ENCODE measurements around the gene CCDC57. TPM values are rescaled to one million over a fixed set of nuclear protein-coding genes. Genes with fewer than 3 reads are reported as not detected.

Gene CCDC57
- total RNA-seq, 1 experiment from 2014 or later = 17.8 TPM

- DNase-seq (ENCODE audit: low read depth, low spot score) = no peak
- in situ Hi-C loops (cut with HindIII; ENCODE audit: low pct_unique_long_range_greater_than_20kb, low sequenced_read_pairs) = no loop called here
Measured at GRCh38 chr17:82229698-82230608, 17.3 kb upstream of the CCDC57 start.

- no peak for DNase-seq (ENCODE audit: low read depth, low spot score)
- in situ Hi-C loops (cut with HindIII; ENCODE audit: low pct_unique_long_range_greater_than_20kb, low sequenced_read_pairs) = no loop called here
Measured at GRCh38 chr17:82228842-82229697, 16.4 kb upstream of the CCDC57 start, which contains the start of gene SLC16A3. Gene SLC16A3 (plus strand): TSS chr17:82229042. CDS start chr17:82236009, 6,967 bp downstream.

GRCh38 chr17:82228278-82228841, 15.7 kb upstream of the CCDC57 start:
- DNase-seq (ENCODE audit: low read depth, low spot score) = no peak
- in situ Hi-C loops (cut with HindIII; ENCODE audit: low pct_unique_long_range_greater_than_20kb, low sequenced_read_pairs) = no loop called here

GRCh38 chr17:82227629-82228277, 15.1 kb upstream of the CCDC57 start:
- no peak for DNase-seq (ENCODE audit: low read depth, low spot score)
- in situ Hi-C loops (cut with HindIII; ENCODE audit: low pct_unique_long_range_greater_than_20kb, low sequenced_read_pairs) = no loop called here

- in situ Hi-C loops (cut with HindIII; ENCODE audit: low pct_unique_long_range_greater_than_20kb, low sequenced_read_pairs) = no loop called here
Measured at GRCh38 chr17:82226809-82227628, 14.4 kb upstream of the CCDC57 start.

GRCh38 chr17:82226146-82226808, 13.6 kb upstream of the CCDC57 start:
- in situ Hi-C loops (cut with HindIII; ENCODE audit: low pct_unique_long_range_greater_than_20kb, low sequenced_read_pairs) = no loop called here
- no peak for DNase-seq (ENCODE audit: low read depth, low spot score)

More at GRCh38 chr17:82226809-82227628, 14.4 kb upstream of the CCDC57 start:
- DNase-seq (ENCODE audit: low read depth, low spot score) = no peak

- in situ Hi-C loops (cut with HindIII; ENCODE audit: low pct_unique_long_range_greater_than_20kb, low sequenced_read_pairs) = no loop called here
- DNase-seq (ENCODE audit: low read depth, low spot score) = no peak
Measured at GRCh38 chr17:82225368-82226029, 12.9 kb upstream of the CCDC57 start.

GRCh38 chr17:82224666-82225065, 12.0 kb upstream of the CCDC57 start:
- in situ Hi-C loops (cut with HindIII; ENCODE audit: low pct_unique_long_range_greater_than_20kb, low sequenced_read_pairs) = no loop called here
- DNase-seq (ENCODE audit: low read depth, low spot score) = no peak

GRCh38 chr17:82223517-82223916, 10.9 kb upstream of the CCDC57 start:
- no peak for DNase-seq (ENCODE audit: low read depth, low spot score)
- in situ Hi-C loops (cut with HindIII; ENCODE audit: low pct_unique_long_range_greater_than_20kb, low sequenced_read_pairs) = no loop called here

GRCh38 chr17:82222816-82223215, 10.2 kb upstream of the CCDC57 start:
- DNase-seq (ENCODE audit: low read depth, low spot score) = no peak
- in situ Hi-C loops (cut with HindIII; ENCODE audit: low pct_unique_long_range_greater_than_20kb, low sequenced_read_pairs) = no loop called here

- DNase-seq (ENCODE audit: low read depth, low spot score) = no peak
- in situ Hi-C loops (cut with HindIII; ENCODE audit: low pct_unique_long_range_greater_than_20kb, low sequenced_read_pairs) = no loop called here
Measured at GRCh38 chr17:82221341-82221902, 8.8 kb upstream of the CCDC57 start.

- in situ Hi-C loops (cut with HindIII; ENCODE audit: low pct_unique_long_range_greater_than_20kb, low sequenced_read_pairs) = no loop called here
- no peak for DNase-seq (ENCODE audit: low read depth, low spot score)
Measured at GRCh38 chr17:82219753-82220709, 7.4 kb upstream of the CCDC57 start.

GRCh38 chr17:82219083-82219482, 6.4 kb upstream of the CCDC57 start:
- in situ Hi-C loops (cut with HindIII; ENCODE audit: low pct_unique_long_range_greater_than_20kb, low sequenced_read_pairs) = no loop called here
- no peak for DNase-seq (ENCODE audit: low read depth, low spot score)

- in situ Hi-C loops (cut with HindIII; ENCODE audit: low pct_unique_long_range_greater_than_20kb, low sequenced_read_pairs) = no loop called here
- no peak for DNase-seq (ENCODE audit: low read depth, low spot score)
Measured at GRCh38 chr17:82218349-82219075, 5.9 kb upstream of the CCDC57 start.
